Stimulated activated CD4-positive, alpha-beta T cell treated with anti-CD3 and anti-CD28 coated beads, Interleukin-12 subunit alpha, Interleukin-12 subunit beta, amount 100 ng/mL, for 4 hours (primary cell): ENCODE results near the gene PSMB4.
"Not testable (repeated sequence)": the region's sequence is repeated elsewhere in the genome, so short reads cannot be mapped to it uniquely, and the experiment has no call there.

Source experiments
- DNase-seq: peaks from one replicate; pipeline ENCODE4 v3.0.0-alpha.2; 2020

Gene PSMB4

GRCh38 chr1:151390221-151391078 lies 8.9 kb upstream of the PSMB4 start:
- not testable (repeated sequence) for DNase-seq

GRCh38 chr1:151391079-151391563 lies 8.3 kb upstream of the PSMB4 start:
- no peak for DNase-seq

- no peak for DNase-seq
These were observed 5.8 kb upstream of the PSMB4 start for GRCh38 chr1:151393583-151393982.

GRCh38 chr1:151396265-151396664 lies 3.1 kb upstream of the PSMB4 start:
- not testable (repeated sequence) for DNase-seq

GRCh38 chr1:151401125-151401788 lies 1.9 kb downstream of the PSMB4 start:
- DNase-seq, result no peak

- no peak for DNase-seq
These were observed 2.5 kb downstream of the PSMB4 start for GRCh38 chr1:151401860-151402259.

- no peak for DNase-seq
These were observed 3.4 kb downstream of the PSMB4 start for GRCh38 chr1:151402764-151403163.

- DNase-seq, result no peak
These were observed 4.2 kb downstream of the PSMB4 start for GRCh38 chr1:151403612-151404011.

GRCh38 chr1:151405187-151405951 lies 6.0 kb downstream of the PSMB4 start:
- no peak for DNase-seq

GRCh38 chr1:151406176-151406575 lies 6.8 kb downstream of the PSMB4 start:
- DNase-seq, result no peak

GRCh38 chr1:151407304-151407703 lies 7.9 kb downstream of the PSMB4 start:
- no peak for DNase-seq

- no peak for DNase-seq
These were observed 9.5 kb downstream of the PSMB4 start for GRCh38 chr1:151408891-151409290.

- DNase-seq, result no peak
These were observed 12.5 kb downstream of the PSMB4 start for GRCh38 chr1:151411884-151412283.

- no peak for DNase-seq
These were observed 16.9 kb downstream of the PSMB4 start for GRCh38 chr1:151416231-151416630.

GRCh38 chr1:151418081-151418480 lies 18.7 kb downstream of the PSMB4 start:
- DNase-seq, result no peak

- DNase-seq, result no peak
These were observed 20.4 kb downstream of the PSMB4 start for GRCh38 chr1:151419819-151420218.

- no peak for DNase-seq
These were observed 25.7 kb downstream of the PSMB4 start for GRCh38 chr1:151425103-151425502.

- DNase-seq, result no peak
These were observed 28.7 kb downstream of the PSMB4 start for GRCh38 chr1:151428068-151428467.

- not testable (repeated sequence) for DNase-seq
These were observed 34.5 kb downstream of the PSMB4 start for GRCh38 chr1:151433827-151434226.

GRCh38 chr1:151435174-151435573 lies 35.8 kb downstream of the PSMB4 start:
- DNase-seq, result no peak

- DNase-seq, result no peak
These were observed 37.6 kb downstream of the PSMB4 start for GRCh38 chr1:151436985-151437384.

- DNase-seq, result not testable (repeated sequence)
These were observed 38.0 kb downstream of the PSMB4 start for GRCh38 chr1:151437396-151437795.
